ENCODE results near the gene AARS2.
"Not testable (repeated sequence)": the region's sequence is repeated elsewhere in the genome, so short reads cannot be mapped to it uniquely, and the experiment has no call there.

Gene AARS2

GRCh38 chr6:44328203-44328602, 15.1 kb upstream of the AARS2 start:
- not testable (repeated sequence) for DNase-seq

GRCh38 chr6:44327760-44328159, 14.6 kb upstream of the AARS2 start:
- DNase-seq = no peak

GRCh38 chr6:44327096-44327495, 13.9 kb upstream of the AARS2 start:
- DNase-seq = no peak

GRCh38 chr6:44321210-44321609, 8.1 kb upstream of the AARS2 start:
- no peak for DNase-seq

- DNase-seq = not testable (repeated sequence)
Observed at GRCh38 chr6:44317136-44317631, 4.0 kb upstream of the AARS2 start.

- no peak for DNase-seq
Observed at GRCh38 chr6:44316481-44316880, 3.3 kb upstream of the AARS2 start.

- no peak for DNase-seq
Observed at GRCh38 chr6:44315951-44316350, 2.8 kb upstream of the AARS2 start.

GRCh38 chr6:44315516-44315915, 2.4 kb upstream of the AARS2 start:
- no peak for DNase-seq

GRCh38 chr6:44314657-44315056, 1.5 kb upstream of the AARS2 start:
- not testable (repeated sequence) for DNase-seq

- no peak for DNase-seq
Observed at GRCh38 chr6:44311767-44312166, 1.4 kb downstream of the AARS2 start.

GRCh38 chr6:44311304-44311703, 1.8 kb downstream of the AARS2 start:
- no peak for DNase-seq

- no peak for DNase-seq
Observed at GRCh38 chr6:44310241-44310640, 2.9 kb downstream of the AARS2 start.

- no peak for DNase-seq
Observed at GRCh38 chr6:44309631-44310030, 3.5 kb downstream of the AARS2 start.

GRCh38 chr6:44309092-44309491, 4.1 kb downstream of the AARS2 start:
- no peak for DNase-seq

- no peak for DNase-seq
Observed at GRCh38 chr6:44307217-44307616, 5.9 kb downstream of the AARS2 start.

GRCh38 chr6:44306710-44307109, 6.4 kb downstream of the AARS2 start:
- DNase-seq = no peak

GRCh38 chr6:44305200-44305725, 7.9 kb downstream of the AARS2 start:
- DNase-seq = no peak

- no peak for DNase-seq
Observed at GRCh38 chr6:44304282-44305199, 8.6 kb downstream of the AARS2 start.

GRCh38 chr6:44303842-44304241, 9.3 kb downstream of the AARS2 start:
- no peak for DNase-seq

- no peak for DNase-seq
Observed at GRCh38 chr6:44302856-44303255, 10.3 kb downstream of the AARS2 start.

GRCh38 chr6:44301782-44302564, 11.2 kb downstream of the AARS2 start:
- no peak for DNase-seq

GRCh38 chr6:44301106-44301505, 12.0 kb downstream of the AARS2 start:
- DNase-seq = no peak

- DNase-seq = no peak
Observed at GRCh38 chr6:44300292-44300823, 12.8 kb downstream of the AARS2 start.

All from NCI-H748 treated with DMSO at 0.1 percent for 48 hours (cell line).